Uterus (tissue), 4 donors: ENCODE data around the gene TMED10. TPM values are rescaled to one million over a fixed set of nuclear protein-coding genes. Genes with fewer than 3 reads are reported as not detected.

Experiments used
- DNase-seq, 2 donors: peaks; one replicate each; pipeline ENCODE4 v3.0.0-alpha.2; 2019 to 2020
- H3K27ac ChIP-seq, 2 donors: fragments of 200-600 bp; sonication (generic); 1 replicate in 1 of 2; 2 replicates in 1 of 2; pipeline ENCODE4 v1.5.1; 2016 to 2018
- H3K27me3 ChIP-seq, 2 donors: fragments of 200-600 bp; sonication (generic); one replicate each; pipeline ENCODE4 v1.5.1; 2018 to 2019; ENCODE audit warnings: control low read depth in 1 of 2
- H3K36me3 ChIP-seq, 2 donors: fragments of 200-600 bp; sonication (generic); one replicate each; pipeline ENCODE4 v1.5.1; 2019; ENCODE audit warnings: control low read depth in 1 of 2
- H3K4me1 ChIP-seq, 2 donors: fragments of 200-600 bp; sonication (generic); one replicate each; pipeline ENCODE4 v1.5.1; 2018 to 2019; ENCODE audit warnings: control low read depth in 1 of 2
- H3K4me3 ChIP-seq, 2 donors: fragments of 200-600 bp; sonication (generic); 1 replicate in 1 of 2; 2 replicates in 1 of 2; pipeline ENCODE4 v1.5.1; 2018 to 2019; ENCODE audit warnings: mild to moderate bottlenecking in 1 of 2
- H3K9me3 ChIP-seq, 2 donors: fragments of 200-600 bp; sonication (generic); one replicate each; pipeline ENCODE4 v1.5.1; 2019; ENCODE audit warnings: control low read depth in 1 of 2
- CTCF ChIP-seq, 4 experiments: fragments of 200-600 bp in 2 of 4; fragments of 450-650 bp in 2 of 4; sonication (generic) in 2 of 4; IDR thresholded peaks; one replicate each; pipeline ENCODE4 v1.5.1; 2016 to 2019; ENCODE audit warnings: antibody characterized with exemption in 4 of 4, mild to moderate bottlenecking in 2 of 4, moderate library complexity in 1 of 4
- POLR2A ChIP-seq, 2 donors: fragments of 450-650 bp; IDR thresholded peaks; one replicate each; pipeline ENCODE4 v1.6.1; 2016; ENCODE audit warnings: antibody characterized with exemption in 2 of 2, mild to moderate bottlenecking in 1 of 2, moderate library complexity in 1 of 2
- intact Hi-C: fragments of 100-400 bp; cut with DNase I; formaldehyde crosslinking; loops from one replicate; pipeline ENCODE4 v1.15.1; 2023; ENCODE audit warnings: low total_unique reads
- total RNA-seq, 4 donors: library from RNA; depleted of rRNA in 3 of 4; stranded (reverse); fragments of >200 nt in 3 of 4; gene quantifications; one replicate each; pipeline versions ENCODE4 v1.1.0 to v1.2.4, GENCODE V29; 2014 to 2023
- donor health status: DM: yes; HTN: yes; CAD: no.

The TMED10 gene
- total RNA-seq, 4 donors from 2014 or later: 206 to 389 (median 287) TPM

GRCh38 chr14:75098682-75099081 is 77.7 kb downstream of the TMED10 start:
- H3K9me3 ChIP-seq: no peaks in the 10 kb centered on the region
- no peak overlapping the region for H3K4me3 ChIP-seq
- no peaks in the 10 kb centered on the region for H3K4me1 ChIP-seq
- intact Hi-C loops: no loop called here
- no peak for DNase-seq
- H3K36me3 ChIP-seq: no peaks in the 10 kb centered on the region
- TF ChIP-seq POLR2A (IDR thresholded peaks at IDR 0.05): no peak
- H3K27me3 ChIP-seq: no peaks in the 10 kb centered on the region
- H3K27ac ChIP-seq: no peak overlapping the region

GRCh38 chr14:75098212-75098611 is 78.2 kb downstream of the TMED10 start:
- H3K9me3 ChIP-seq: no peaks in the 10 kb centered on the region
- H3K27me3 ChIP-seq: no peaks in the 10 kb centered on the region
- no peaks in the 10 kb centered on the region for H3K4me1 ChIP-seq
- no peak for TF ChIP-seq POLR2A (IDR thresholded peaks at IDR 0.05)
- no peak for TF ChIP-seq CTCF (IDR thresholded peaks at IDR 0.05)
- no peak for DNase-seq
- no peak overlapping the region for H3K4me3 ChIP-seq
- H3K36me3 ChIP-seq: no peaks in the 10 kb centered on the region
- H3K27ac ChIP-seq: no peak overlapping the region
- intact Hi-C loops: no loop called here

- Histone ChIP-seq H3K9me3 (no peaks in the 10 kb centered on the region), H3K4me1 (no peaks in the 10 kb centered on the region), H3K27me3 (no peaks in the 10 kb centered on the region), H3K4me3 (no peak overlapping the region), H3K27ac (no peak overlapping the region), H3K36me3 (no peaks in the 10 kb centered on the region)
- no peak for DNase-seq
- intact Hi-C loops: no loop called here
- no peak for TF ChIP-seq CTCF (IDR thresholded peaks at IDR 0.05)
- no peak for TF ChIP-seq POLR2A (IDR thresholded peaks at IDR 0.05)
Measured at GRCh38 chr14:75096959-75097358, 79.5 kb downstream of the TMED10 start.

GRCh38 chr14:75095690-75096089 is 80.7 kb downstream of the TMED10 start:
- no peak for TF ChIP-seq POLR2A (IDR thresholded peaks at IDR 0.05)
- no peak for TF ChIP-seq CTCF (IDR thresholded peaks at IDR 0.05)
- Histone ChIP-seq H3K4me3 (no peak overlapping the region), H3K27ac (no peak overlapping the region), H3K27me3 (no peaks in the 10 kb centered on the region), H3K4me1 (no peaks in the 10 kb centered on the region), H3K9me3 (no peaks in the 10 kb centered on the region), H3K36me3 (no peaks in the 10 kb centered on the region)
- intact Hi-C loops: no loop called here
- no peak for DNase-seq

- H3K36me3 ChIP-seq: no peaks in the 10 kb centered on the region
- no peak overlapping the region for H3K27ac ChIP-seq
- no peaks in the 10 kb centered on the region for H3K27me3 ChIP-seq
- intact Hi-C loops: no loop called here
- DNase-seq: no peak
- TF ChIP-seq POLR2A (IDR thresholded peaks at IDR 0.05): no peak
- no peak for TF ChIP-seq CTCF (IDR thresholded peaks at IDR 0.05)
- H3K4me3 ChIP-seq: no peak overlapping the region
- H3K9me3 ChIP-seq: no peaks in the 10 kb centered on the region
- no peaks in the 10 kb centered on the region for H3K4me1 ChIP-seq
Measured at GRCh38 chr14:75094896-75095295, 81.5 kb downstream of the TMED10 start.

GRCh38 chr14:75092698-75093097 is 83.7 kb downstream of the TMED10 start:
- Histone ChIP-seq H3K36me3 (no peaks in the 10 kb centered on the region), H3K9me3 (no peaks in the 10 kb centered on the region), H3K27ac (no peak overlapping the region), H3K4me1 (no peaks in the 10 kb centered on the region), H3K27me3 (no peaks in the 10 kb centered on the region), H3K4me3 (no peak overlapping the region)
- DNase-seq: no peak
- TF ChIP-seq POLR2A (IDR thresholded peaks at IDR 0.05): no peak
- TF ChIP-seq CTCF (IDR thresholded peaks at IDR 0.05): no peak
- intact Hi-C loops: no loop called here
